GM18873 (cell line): ENCODE data around the gene TMED8.
"Not testable (repeated sequence)": the region's sequence is repeated elsewhere in the genome, so short reads cannot be mapped to it uniquely, and the experiment has no call there.

ENCODE experiments used
- ATAC-seq: cut with Tn5 transposase; IDR thresholded peaks from one replicate; pipeline ENCODE4 v1.9.1; 2021; ENCODE audit warnings: mild to moderate bottlenecking, moderate library complexity, moderate number of reproducible peaks; ENCODE audit not compliant: unreplicated experiment, low FRiP score

TMED8 gene

GRCh38 chr14:77376771-77377501, at the start of gene TMED8, which contains the start of gene SAMD15:
TMED8 (minus strand) TSS chr14:77377094; CDS start chr14:77377053, 41 bp downstream.
SAMD15 (plus strand) TSS chr14:77377379; CDS start chr14:77377419, 40 bp downstream.
- ATAC-seq = peak; percentile 77

- ATAC-seq = no peak
These were observed 49.5 kb upstream of the TMED8 start for GRCh38 chr14:77426396-77426795.

- no peak for ATAC-seq
These were observed 48.0 kb upstream of the TMED8 start for GRCh38 chr14:77424862-77425261.

GRCh38 chr14:77423423-77423822, 46.5 kb upstream of the TMED8 start, which contains the start of gene NOXRED1:
NOXRED1 (minus strand) TSS chr14:77423523; CDS start chr14:77422889, 634 bp downstream.
- no peak for ATAC-seq

GRCh38 chr14:77421201-77421600, 44.3 kb upstream of the TMED8 start:
- ATAC-seq = no peak

- ATAC-seq = no peak
These were observed 39.9 kb upstream of the TMED8 start for GRCh38 chr14:77416836-77417235.

GRCh38 chr14:77416098-77416497, 39.2 kb upstream of the TMED8 start:
- ATAC-seq = not testable (repeated sequence)

GRCh38 chr14:77415403-77416030, 38.6 kb upstream of the TMED8 start:
- not testable (repeated sequence) for ATAC-seq

GRCh38 chr14:77409131-77409533, 32.2 kb upstream of the TMED8 start:
- ATAC-seq = no peak

GRCh38 chr14:77407158-77407557, 30.3 kb upstream of the TMED8 start:
- no peak for ATAC-seq

GRCh38 chr14:77406718-77407117, 29.8 kb upstream of the TMED8 start:
- no peak for ATAC-seq

- ATAC-seq = no peak
These were observed 29.2 kb upstream of the TMED8 start for GRCh38 chr14:77406086-77406485.

- no peak for ATAC-seq
These were observed 26.9 kb upstream of the TMED8 start for GRCh38 chr14:77403768-77404167.

GRCh38 chr14:77400216-77400615, 23.3 kb upstream of the TMED8 start:
- no peak for ATAC-seq

GRCh38 chr14:77390188-77390587, 13.3 kb upstream of the TMED8 start:
- ATAC-seq = no peak

GRCh38 chr14:77378701-77379100, 1.8 kb upstream of the TMED8 start:
- ATAC-seq = no peak

GRCh38 chr14:77377502-77377844, 579 bp upstream of the TMED8 start:
- no peak for ATAC-seq

GRCh38 chr14:77375973-77376770, 722 bp downstream of the TMED8 start:
- peak; percentile 7 for ATAC-seq

- ATAC-seq = no peak
These were observed 1.5 kb downstream of the TMED8 start for GRCh38 chr14:77375164-77375950.

- ATAC-seq = peak; percentile 39
These were observed 4.5 kb downstream of the TMED8 start for GRCh38 chr14:77372304-77372841.
